GM23338 (cell line): ENCODE measurements around the gene SOX10. TPM values are rescaled to one million over a fixed set of nuclear protein-coding genes. Genes with fewer than 3 reads are reported as not detected.

Source experiments
- ATAC-seq: fragments of 200-7000 bp; cut with Tn5 transposase; 3 replicates; pipeline ENCODE4 v1.9.1; 2020
- DNase-seq: peaks from one replicate; pipeline ENCODE4 v3.0.0-alpha.2; 2015; ENCODE audit warnings: low spot score
- H2AFZ ChIP-seq: fragments of 200-600 bp; sonication (generic); 2 replicates; pipeline ENCODE4 v1.8.0; 2016; ENCODE audit warnings: antibody characterized with exemption, mild to moderate bottlenecking, moderate library complexity
- H3F3A ChIP-seq: fragments of 200-600 bp; sonication (generic); replicated peaks from 2 replicates; pipeline ENCODE4 v1.8.0; 2017; ENCODE audit warnings: antibody characterized with exemption, mixed run types, low read depth
- H3K27ac ChIP-seq: fragments of 200-600 bp; sonication (generic); 2 replicates; pipeline ENCODE4 v1.6.1; 2016; ENCODE audit warnings: low read depth
- H3K27me3 ChIP-seq: fragments of 200-600 bp; sonication (generic); 2 replicates; pipeline ENCODE4 v1.8.0; 2016; ENCODE audit warnings: mild to moderate bottlenecking, mixed run types, moderate library complexity; ENCODE audit not compliant: insufficient read depth
- H3K36me3 ChIP-seq: fragments of 200-600 bp; sonication (generic); 2 replicates; pipeline ENCODE4 v1.8.0; 2016; ENCODE audit warnings: mild to moderate bottlenecking; ENCODE audit not compliant: insufficient read depth
- H3K4me1 ChIP-seq: fragments of 200-600 bp; sonication (generic); 2 replicates; pipeline ENCODE4 v1.8.0; 2016; ENCODE audit warnings: mild to moderate bottlenecking, moderate library complexity; ENCODE audit not compliant: insufficient read depth
- H3K4me2 ChIP-seq: fragments of 200-600 bp; sonication (generic); 2 replicates; pipeline ENCODE4 v1.7.1; 2017; ENCODE audit warnings: mixed run types
- H3K4me3 ChIP-seq: fragments of 200-600 bp; sonication (generic); 2 replicates; pipeline ENCODE4 v1.6.1; 2016; ENCODE audit warnings: mixed run types
- H3K79me2 ChIP-seq: fragments of 200-600 bp; sonication (generic); replicated peaks from 2 replicates; pipeline ENCODE4 v1.8.0; 2017; ENCODE audit warnings: mild to moderate bottlenecking; ENCODE audit not compliant: insufficient read depth
- H3K9me2 ChIP-seq: fragments of 200-600 bp; sonication (generic); 2 replicates; pipeline ENCODE4 v1.8.0; 2017; ENCODE audit not compliant: insufficient read depth
- H4K20me1 ChIP-seq: fragments of 200-600 bp; sonication (generic); replicated peaks from 2 replicates; pipeline ENCODE4 v1.8.0; 2017; ENCODE audit warnings: mild to moderate bottlenecking; ENCODE audit not compliant: insufficient read depth
- H3K27ac Mint-ChIP-seq: 2 replicates; pipeline ENCODE4 v1.8.0; 2020; ENCODE audit warnings: inconsistent platforms, mild to moderate bottlenecking, moderate library complexity, mixed read lengths
- H3K27me3 Mint-ChIP-seq: 3 replicates; pipeline ENCODE4 v1.8.0; 2022; ENCODE audit warnings: low read depth, mild to moderate bottlenecking, moderate library complexity, mixed read lengths, inconsistent platforms; ENCODE audit not compliant: insufficient read depth, poor library complexity
- H3K36me3 Mint-ChIP-seq: 3 replicates; pipeline ENCODE4 v1.8.0; 2021; ENCODE audit warnings: low read depth, mild to moderate bottlenecking, inconsistent platforms, moderate library complexity, mixed read lengths
- H3K4me1 Mint-ChIP-seq: 3 replicates; pipeline ENCODE4 v1.8.0; 2020; ENCODE audit warnings: mild to moderate bottlenecking, inconsistent platforms, mixed read lengths
- H3K4me3 Mint-ChIP-seq: 3 replicates; pipeline ENCODE4 v1.8.0; 2021; ENCODE audit warnings: moderate library complexity, mild to moderate bottlenecking, inconsistent platforms, mixed read lengths
- H3K9me3 Mint-ChIP-seq: 3 replicates; pipeline ENCODE4 v1.8.0; 2020; ENCODE audit warnings: moderate library complexity, mild to moderate bottlenecking, inconsistent platforms, mixed read lengths
- CREB1 ChIP-seq: fragments of 250-450 bp; sonication (Bioruptor Pico); IDR thresholded peaks from 2 replicates; pipeline ENCODE4 v1.5.0; 2020; ENCODE audit warnings: low read depth, mild to moderate bottlenecking, moderate library complexity
- EZH2 ChIP-seq: fragments of 200-600 bp; sonication (generic); IDR thresholded peaks from one replicate; pipeline ENCODE4 v1.8.0; 2017; ENCODE audit warnings: antibody characterized with exemption, mild to moderate bottlenecking, low read depth; ENCODE audit not compliant: unreplicated experiment
- EZH2phosphoT487 ChIP-seq: fragments of 200-600 bp; sonication (generic); IDR thresholded peaks from one replicate; pipeline ENCODE4 v1.8.1; 2018; ENCODE audit warnings: antibody characterized with exemption; ENCODE audit not compliant: unreplicated experiment
- JUNB ChIP-seq: IDR thresholded peaks from one replicate; pipeline ENCODE4 v1.6.1; 2016; ENCODE audit warnings: antibody characterized with exemption; ENCODE audit not compliant: unreplicated experiment
- NANOG ChIP-seq: IDR thresholded peaks from 2 replicates; pipeline ENCODE4 v1.6.1; 2016; ENCODE audit warnings: antibody characterized with exemption, borderline replicate concordance
- POLR2AphosphoS5 ChIP-seq: IDR thresholded peaks from 2 replicates; pipeline ENCODE4 v1.6.1; 2016; ENCODE audit warnings: antibody characterized with exemption, low read depth
- STAT1 ChIP-seq: IDR thresholded peaks from one replicate; pipeline ENCODE4 v1.6.1; 2016; ENCODE audit warnings: antibody characterized with exemption; ENCODE audit not compliant: unreplicated experiment
- ZNF114 ChIP-seq: fragments of 250-450 bp; sonication (Bioruptor Pico); IDR thresholded peaks from 2 replicates; pipeline ENCODE4 v1.5.0; 2020; ENCODE audit warnings: mild to moderate bottlenecking, moderate library complexity
- ZNF331 ChIP-seq: fragments of 250-450 bp; sonication (Bioruptor Pico); IDR thresholded peaks from 2 replicates; pipeline ENCODE4 v1.5.0; 2020; ENCODE audit warnings: low read depth, mild to moderate bottlenecking, moderate library complexity
- polyA plus RNA-seq: library from polyadenylated mRNA; unstranded; fragments of >200 nt; fragmentation: Nextera tagmentation; extraction: Ambion mirVana; gene quantifications from 2 replicates; pipeline ENCODE4 v1.2.1, GENCODE V29; 2016
- total RNA-seq: library from RNA; depleted of rRNA; stranded (reverse); fragments of >200 nt; shearing (Covaris generic); gene quantifications from 2 replicates; pipeline ENCODE4 v1.2.3, GENCODE V29; 2014
- TF ChIP-seq, protein P1 (sequence below): IDR thresholded peaks from one replicate; pipeline ENCODE4 v1.6.1; 2018; ENCODE audit warnings: antibody characterized with exemption; ENCODE audit not compliant: unreplicated experiment
- TF ChIP-seq, protein P2 (sequence below): IDR thresholded peaks from 2 replicates; pipeline ENCODE4 v1.6.1; 2016; ENCODE audit warnings: antibody characterized with exemption
- TF ChIP-seq, protein P3 (sequence below), 2 experiments: fragments of 200-600 bp in 1 of 2; sonication (generic) in 1 of 2; conservative IDR thresholded peaks; 2 replicates each; pipeline versions ENCODE4 v1.5.1 to v1.6.1; 2016 to 2017; ENCODE audit warnings: antibody characterized with exemption in 2 of 2, low read depth in 2 of 2, mild to moderate bottlenecking in 2 of 2, moderate library complexity in 1 of 2

SOX10 gene
- total and polyA plus RNA-seq, 2 experiments from 2014 or later, result 1.1 to 2.1 TPM

DNA sequence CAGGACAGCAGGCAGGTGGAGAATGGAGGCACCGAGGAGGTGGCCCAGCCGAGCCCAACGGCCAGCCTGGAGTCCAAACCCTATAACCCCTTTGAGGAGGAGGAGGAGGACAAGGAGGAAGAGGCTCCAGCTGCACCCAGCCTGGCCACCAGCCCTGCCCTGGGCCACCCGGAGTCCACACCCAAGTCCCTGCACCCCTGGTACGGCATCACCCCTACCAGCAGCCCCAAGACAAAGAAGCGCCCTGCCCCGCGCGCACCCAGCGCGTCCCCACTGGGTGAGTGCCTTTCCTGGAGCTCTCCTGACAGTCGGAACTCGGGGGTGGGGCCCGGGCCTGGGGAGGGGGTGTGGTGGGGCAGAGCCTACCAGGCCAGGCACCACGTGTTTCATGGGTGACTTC lies 58.6 kb downstream of the SOX10 start (continued):
- TF ChIP-seq, protein P1, sequence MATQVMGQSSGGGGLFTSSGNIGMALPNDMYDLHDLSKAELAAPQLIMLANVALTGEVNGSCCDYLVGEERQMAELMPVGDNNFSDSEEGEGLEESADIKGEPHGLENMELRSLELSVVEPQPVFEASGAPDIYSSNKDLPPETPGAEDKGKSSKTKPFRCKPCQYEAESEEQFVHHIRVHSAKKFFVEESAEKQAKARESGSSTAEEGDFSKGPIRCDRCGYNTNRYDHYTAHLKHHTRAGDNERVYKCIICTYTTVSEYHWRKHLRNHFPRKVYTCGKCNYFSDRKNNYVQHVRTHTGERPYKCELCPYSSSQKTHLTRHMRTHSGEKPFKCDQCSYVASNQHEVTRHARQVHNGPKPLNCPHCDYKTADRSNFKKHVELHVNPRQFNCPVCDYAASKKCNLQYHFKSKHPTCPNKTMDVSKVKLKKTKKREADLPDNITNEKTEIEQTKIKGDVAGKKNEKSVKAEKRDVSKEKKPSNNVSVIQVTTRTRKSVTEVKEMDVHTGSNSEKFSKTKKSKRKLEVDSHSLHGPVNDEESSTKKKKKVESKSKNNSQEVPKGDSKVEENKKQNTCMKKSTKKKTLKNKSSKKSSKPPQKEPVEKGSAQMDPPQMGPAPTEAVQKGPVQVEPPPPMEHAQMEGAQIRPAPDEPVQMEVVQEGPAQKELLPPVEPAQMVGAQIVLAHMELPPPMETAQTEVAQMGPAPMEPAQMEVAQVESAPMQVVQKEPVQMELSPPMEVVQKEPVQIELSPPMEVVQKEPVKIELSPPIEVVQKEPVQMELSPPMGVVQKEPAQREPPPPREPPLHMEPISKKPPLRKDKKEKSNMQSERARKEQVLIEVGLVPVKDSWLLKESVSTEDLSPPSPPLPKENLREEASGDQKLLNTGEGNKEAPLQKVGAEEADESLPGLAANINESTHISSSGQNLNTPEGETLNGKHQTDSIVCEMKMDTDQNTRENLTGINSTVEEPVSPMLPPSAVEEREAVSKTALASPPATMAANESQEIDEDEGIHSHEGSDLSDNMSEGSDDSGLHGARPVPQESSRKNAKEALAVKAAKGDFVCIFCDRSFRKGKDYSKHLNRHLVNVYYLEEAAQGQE, result no peak
- TF ChIP-seq EZH2 (no peak), EZH2phosphoT487 (no peak), ZNF331 (no peak)
- TF ChIP-seq, protein P2, sequence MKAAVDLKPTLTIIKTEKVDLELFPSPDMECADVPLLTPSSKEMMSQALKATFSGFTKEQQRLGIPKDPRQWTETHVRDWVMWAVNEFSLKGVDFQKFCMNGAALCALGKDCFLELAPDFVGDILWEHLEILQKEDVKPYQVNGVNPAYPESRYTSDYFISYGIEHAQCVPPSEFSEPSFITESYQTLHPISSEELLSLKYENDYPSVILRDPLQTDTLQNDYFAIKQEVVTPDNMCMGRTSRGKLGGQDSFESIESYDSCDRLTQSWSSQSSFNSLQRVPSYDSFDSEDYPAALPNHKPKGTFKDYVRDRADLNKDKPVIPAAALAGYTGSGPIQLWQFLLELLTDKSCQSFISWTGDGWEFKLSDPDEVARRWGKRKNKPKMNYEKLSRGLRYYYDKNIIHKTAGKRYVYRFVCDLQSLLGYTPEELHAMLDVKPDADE, result no peak

DNA sequence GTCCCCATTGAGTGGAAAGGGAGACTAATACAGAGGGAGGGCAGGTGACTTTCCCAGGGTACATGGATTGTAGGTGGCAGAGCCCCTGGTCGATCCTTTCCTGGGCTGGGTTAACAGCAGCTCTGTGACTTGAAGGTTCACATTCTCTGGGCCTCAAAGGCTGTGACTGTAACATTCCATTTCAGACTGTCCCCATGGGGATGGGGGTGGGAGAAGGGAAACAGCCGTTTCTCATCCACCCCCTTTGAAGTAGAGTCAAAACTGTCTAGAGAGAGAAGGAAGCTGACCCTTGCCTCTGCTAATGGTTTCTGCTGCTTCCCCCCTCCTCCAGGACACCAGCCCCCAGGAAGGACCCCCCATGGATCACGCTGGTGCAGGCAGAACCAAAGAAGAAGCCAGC lies 59.0 kb downstream of the SOX10 start:
- H3K9me3 Mint-ChIP-seq, result no peaks in the 10 kb centered on the region
- H3K79me2 ChIP-seq, result no peaks in the 10 kb centered on the region
- H4K20me1 ChIP-seq, result no peaks in the 10 kb centered on the region
- peaks cover 9% of the 10 kb centered on the region; the same call in 2 of the 3 replicates for H3K36me3 Mint-ChIP-seq
- H2AFZ ChIP-seq, result no peak overlapping the region
- H3K4me2 ChIP-seq, result no peak overlapping the region
- no peaks in the 10 kb centered on the region for H3K9me2 ChIP-seq
- H3F3A ChIP-seq, result no peaks in the 10 kb centered on the region
- H3K27me3 Mint-ChIP-seq, result peaks cover 6% of the 10 kb centered on the region
- H3K4me1 ChIP-seq, result no peaks in the 10 kb centered on the region
- DNase-seq (no peak), ATAC-seq (no peak)
- H3K27ac ChIP-seq, result no peak overlapping the region
- no peak overlapping the region for H3K27ac Mint-ChIP-seq
- no peak overlapping the region for H3K4me3 Mint-ChIP-seq
- H3K4me1 Mint-ChIP-seq, result no peaks in the 10 kb centered on the region
- H3K27me3 ChIP-seq, result no peaks in the 10 kb centered on the region
- H3K4me3 ChIP-seq, result no peak overlapping the region
- no peaks in the 10 kb centered on the region for H3K36me3 ChIP-seq
- TF ChIP-seq JUNB, result no peak
- TF ChIP-seq CREB1 (CRISPR knock-in tag), result no peak
- TF ChIP-seq, protein P1, result no peak
- TF ChIP-seq STAT1, result no peak
- no peak for TF ChIP-seq POLR2AphosphoS5
- TF ChIP-seq, protein P3, sequence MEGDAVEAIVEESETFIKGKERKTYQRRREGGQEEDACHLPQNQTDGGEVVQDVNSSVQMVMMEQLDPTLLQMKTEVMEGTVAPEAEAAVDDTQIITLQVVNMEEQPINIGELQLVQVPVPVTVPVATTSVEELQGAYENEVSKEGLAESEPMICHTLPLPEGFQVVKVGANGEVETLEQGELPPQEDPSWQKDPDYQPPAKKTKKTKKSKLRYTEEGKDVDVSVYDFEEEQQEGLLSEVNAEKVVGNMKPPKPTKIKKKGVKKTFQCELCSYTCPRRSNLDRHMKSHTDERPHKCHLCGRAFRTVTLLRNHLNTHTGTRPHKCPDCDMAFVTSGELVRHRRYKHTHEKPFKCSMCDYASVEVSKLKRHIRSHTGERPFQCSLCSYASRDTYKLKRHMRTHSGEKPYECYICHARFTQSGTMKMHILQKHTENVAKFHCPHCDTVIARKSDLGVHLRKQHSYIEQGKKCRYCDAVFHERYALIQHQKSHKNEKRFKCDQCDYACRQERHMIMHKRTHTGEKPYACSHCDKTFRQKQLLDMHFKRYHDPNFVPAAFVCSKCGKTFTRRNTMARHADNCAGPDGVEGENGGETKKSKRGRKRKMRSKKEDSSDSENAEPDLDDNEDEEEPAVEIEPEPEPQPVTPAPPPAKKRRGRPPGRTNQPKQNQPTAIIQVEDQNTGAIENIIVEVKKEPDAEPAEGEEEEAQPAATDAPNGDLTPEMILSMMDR (conservative IDR thresholded peaks at IDR 0.05; ENCODE audit: low read depth in 2 of 2), result no peak
- TF ChIP-seq, protein P2, result no peak
- no peak for TF ChIP-seq ZNF331
- no peak for TF ChIP-seq EZH2
- no peak for TF ChIP-seq EZH2phosphoT487
- no peak for TF ChIP-seq NANOG
- TF ChIP-seq ZNF114, result no peak
